ENCODE results near the gene JUNB. TPM values are rescaled to one million over a fixed set of nuclear protein-coding genes. Genes with fewer than 3 reads are reported as not detected.

Gene JUNB
- total and polyA plus RNA-seq, 2 of the 13 experiments (the other 11 are each of a cell fraction or from before 2014, with no cell fraction given): 7.7 to 8.2 TPM

DNA sequence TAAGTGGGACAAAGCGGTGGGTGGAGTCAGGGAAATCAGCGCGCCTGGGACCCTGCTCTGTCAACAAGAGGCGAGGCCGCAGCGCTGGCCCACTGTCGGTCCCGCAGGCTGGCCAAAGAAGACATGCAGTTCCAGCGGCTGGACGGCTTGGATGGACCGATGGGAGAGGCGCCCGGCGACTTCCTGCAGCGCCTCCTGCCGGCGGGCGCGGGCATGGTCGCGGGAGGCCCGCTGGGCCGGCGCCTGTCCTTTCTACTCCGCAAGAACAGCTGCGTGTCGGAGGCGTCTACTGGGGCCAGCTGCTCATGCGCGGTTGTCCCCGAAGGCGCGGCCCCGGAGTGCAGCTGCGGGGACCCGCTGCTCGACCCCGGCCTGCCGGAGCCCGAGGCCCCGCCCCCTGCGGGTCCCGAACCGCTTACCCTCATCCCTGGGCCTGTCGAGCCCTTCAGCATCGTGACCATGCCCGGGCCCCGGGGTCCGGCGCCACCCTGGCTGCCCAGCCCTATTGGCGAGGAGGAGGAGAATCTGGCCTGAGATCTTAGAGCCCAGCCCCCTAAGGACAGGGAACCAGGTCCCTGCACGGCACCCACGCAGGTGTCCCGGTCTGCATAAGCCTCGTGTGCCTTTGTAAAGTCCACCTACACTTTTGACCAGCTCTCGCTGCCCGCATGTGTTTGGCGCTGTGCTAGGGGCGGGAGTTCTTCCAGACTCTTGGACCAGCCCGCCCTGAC is 33.6 kb upstream of the JUNB start (continued):
- TF ChIP-seq, protein P1, sequence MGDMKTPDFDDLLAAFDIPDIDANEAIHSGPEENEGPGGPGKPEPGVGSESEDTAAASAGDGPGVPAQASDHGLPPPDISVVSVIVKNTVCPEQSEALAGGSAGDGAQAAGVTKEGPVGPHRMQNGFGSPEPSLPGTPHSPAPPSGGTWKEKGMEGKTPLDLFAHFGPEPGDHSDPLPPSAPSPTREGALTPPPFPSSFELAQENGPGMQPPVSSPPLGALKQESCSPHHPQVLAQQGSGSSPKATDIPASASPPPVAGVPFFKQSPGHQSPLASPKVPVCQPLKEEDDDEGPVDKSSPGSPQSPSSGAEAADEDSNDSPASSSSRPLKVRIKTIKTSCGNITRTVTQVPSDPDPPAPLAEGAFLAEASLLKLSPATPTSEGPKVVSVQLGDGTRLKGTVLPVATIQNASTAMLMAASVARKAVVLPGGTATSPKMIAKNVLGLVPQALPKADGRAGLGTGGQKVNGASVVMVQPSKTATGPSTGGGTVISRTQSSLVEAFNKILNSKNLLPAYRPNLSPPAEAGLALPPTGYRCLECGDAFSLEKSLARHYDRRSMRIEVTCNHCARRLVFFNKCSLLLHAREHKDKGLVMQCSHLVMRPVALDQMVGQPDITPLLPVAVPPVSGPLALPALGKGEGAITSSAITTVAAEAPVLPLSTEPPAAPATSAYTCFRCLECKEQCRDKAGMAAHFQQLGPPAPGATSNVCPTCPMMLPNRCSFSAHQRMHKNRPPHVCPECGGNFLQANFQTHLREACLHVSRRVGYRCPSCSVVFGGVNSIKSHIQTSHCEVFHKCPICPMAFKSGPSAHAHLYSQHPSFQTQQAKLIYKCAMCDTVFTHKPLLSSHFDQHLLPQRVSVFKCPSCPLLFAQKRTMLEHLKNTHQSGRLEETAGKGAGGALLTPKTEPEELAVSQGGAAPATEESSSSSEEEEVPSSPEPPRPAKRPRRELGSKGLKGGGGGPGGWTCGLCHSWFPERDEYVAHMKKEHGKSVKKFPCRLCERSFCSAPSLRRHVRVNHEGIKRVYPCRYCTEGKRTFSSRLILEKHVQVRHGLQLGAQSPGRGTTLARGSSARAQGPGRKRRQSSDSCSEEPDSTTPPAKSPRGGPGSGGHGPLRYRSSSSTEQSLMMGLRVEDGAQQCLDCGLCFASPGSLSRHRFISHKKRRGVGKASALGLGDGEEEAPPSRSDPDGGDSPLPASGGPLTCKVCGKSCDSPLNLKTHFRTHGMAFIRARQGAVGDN (CRISPR knock-in tag; IDR thresholded peaks at IDR 0.05): peak; percentile 82
- TF ChIP-seq ZNF660 (CRISPR knock-in tag; IDR thresholded peaks at IDR 0.05; ENCODE audit: borderline replicate concordance, low read depth) (no peak), PAX8 (CRISPR knock-in tag; IDR thresholded peaks at IDR 0.05; ENCODE audit: borderline replicate concordance) (no peak), ZSCAN31 (CRISPR knock-in tag; IDR thresholded peaks at IDR 0.05; ENCODE audit: low read depth) (peak; percentile 41; the same call in 1 of the 2 replicates), WIZ (CRISPR knock-in tag; IDR thresholded peaks at IDR 0.05) (no peak), ZFX (CRISPR knock-in tag; IDR thresholded peaks at IDR 0.05; ENCODE audit: low read depth) (peak; percentile 64), ZNF468 (CRISPR knock-in tag; IDR thresholded peaks at IDR 0.05) (no peak), ERF (CRISPR knock-in tag; IDR thresholded peaks at IDR 0.05) (0 out of 2 replicates have a peak, but pooled peaks have one; percentile 42)
- TF ChIP-seq, protein P2, sequence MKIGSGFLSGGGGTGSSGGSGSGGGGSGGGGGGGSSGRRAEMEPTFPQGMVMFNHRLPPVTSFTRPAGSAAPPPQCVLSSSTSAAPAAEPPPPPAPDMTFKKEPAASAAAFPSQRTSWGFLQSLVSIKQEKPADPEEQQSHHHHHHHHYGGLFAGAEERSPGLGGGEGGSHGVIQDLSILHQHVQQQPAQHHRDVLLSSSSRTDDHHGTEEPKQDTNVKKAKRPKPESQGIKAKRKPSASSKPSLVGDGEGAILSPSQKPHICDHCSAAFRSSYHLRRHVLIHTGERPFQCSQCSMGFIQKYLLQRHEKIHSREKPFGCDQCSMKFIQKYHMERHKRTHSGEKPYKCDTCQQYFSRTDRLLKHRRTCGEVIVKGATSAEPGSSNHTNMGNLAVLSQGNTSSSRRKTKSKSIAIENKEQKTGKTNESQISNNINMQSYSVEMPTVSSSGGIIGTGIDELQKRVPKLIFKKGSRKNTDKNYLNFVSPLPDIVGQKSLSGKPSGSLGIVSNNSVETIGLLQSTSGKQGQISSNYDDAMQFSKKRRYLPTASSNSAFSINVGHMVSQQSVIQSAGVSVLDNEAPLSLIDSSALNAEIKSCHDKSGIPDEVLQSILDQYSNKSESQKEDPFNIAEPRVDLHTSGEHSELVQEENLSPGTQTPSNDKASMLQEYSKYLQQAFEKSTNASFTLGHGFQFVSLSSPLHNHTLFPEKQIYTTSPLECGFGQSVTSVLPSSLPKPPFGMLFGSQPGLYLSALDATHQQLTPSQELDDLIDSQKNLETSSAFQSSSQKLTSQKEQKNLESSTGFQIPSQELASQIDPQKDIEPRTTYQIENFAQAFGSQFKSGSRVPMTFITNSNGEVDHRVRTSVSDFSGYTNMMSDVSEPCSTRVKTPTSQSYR (CRISPR knock-in tag; IDR thresholded peaks at IDR 0.05; ENCODE audit: borderline replicate concordance): no peak
- TF ChIP-seq, protein P3, sequence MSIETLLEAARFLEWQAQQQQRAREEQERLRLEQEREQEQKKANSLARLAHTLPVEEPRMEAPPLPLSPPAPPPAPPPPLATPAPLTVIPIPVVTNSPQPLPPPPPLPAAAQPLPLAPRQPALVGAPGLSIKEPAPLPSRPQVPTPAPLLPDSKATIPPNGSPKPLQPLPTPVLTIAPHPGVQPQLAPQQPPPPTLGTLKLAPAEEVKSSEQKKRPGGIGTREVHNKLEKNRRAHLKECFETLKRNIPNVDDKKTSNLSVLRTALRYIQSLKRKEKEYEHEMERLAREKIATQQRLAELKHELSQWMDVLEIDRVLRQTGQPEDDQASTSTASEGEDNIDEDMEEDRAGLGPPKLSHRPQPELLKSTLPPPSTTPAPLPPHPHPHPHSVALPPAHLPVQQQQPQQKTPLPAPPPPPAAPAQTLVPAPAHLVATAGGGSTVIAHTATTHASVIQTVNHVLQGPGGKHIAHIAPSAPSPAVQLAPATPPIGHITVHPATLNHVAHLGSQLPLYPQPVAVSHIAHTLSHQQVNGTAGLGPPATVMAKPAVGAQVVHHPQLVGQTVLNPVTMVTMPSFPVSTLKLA (IDR thresholded peaks at IDR 0.05): no peak
- TF ChIP-seq, protein P4, sequence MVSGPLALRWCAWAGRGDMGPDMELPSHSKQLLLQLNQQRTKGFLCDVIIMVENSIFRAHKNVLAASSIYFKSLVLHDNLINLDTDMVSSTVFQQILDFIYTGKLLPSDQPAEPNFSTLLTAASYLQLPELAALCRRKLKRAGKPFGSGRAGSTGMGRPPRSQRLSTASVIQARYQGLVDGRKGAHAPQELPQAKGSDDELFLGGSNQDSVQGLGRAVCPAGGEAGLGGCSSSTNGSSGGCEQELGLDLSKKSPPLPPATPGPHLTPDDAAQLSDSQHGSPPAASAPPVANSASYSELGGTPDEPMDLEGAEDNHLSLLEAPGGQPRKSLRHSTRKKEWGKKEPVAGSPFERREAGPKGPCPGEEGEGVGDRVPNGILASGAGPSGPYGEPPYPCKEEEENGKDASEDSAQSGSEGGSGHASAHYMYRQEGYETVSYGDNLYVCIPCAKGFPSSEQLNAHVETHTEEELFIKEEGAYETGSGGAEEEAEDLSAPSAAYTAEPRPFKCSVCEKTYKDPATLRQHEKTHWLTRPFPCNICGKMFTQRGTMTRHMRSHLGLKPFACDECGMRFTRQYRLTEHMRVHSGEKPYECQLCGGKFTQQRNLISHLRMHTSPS (CRISPR knock-in tag; IDR thresholded peaks at IDR 0.05; ENCODE audit: low read depth): peak; percentile 12; the same call in 1 of the 2 replicates
- TF ChIP-seq, protein P5, sequence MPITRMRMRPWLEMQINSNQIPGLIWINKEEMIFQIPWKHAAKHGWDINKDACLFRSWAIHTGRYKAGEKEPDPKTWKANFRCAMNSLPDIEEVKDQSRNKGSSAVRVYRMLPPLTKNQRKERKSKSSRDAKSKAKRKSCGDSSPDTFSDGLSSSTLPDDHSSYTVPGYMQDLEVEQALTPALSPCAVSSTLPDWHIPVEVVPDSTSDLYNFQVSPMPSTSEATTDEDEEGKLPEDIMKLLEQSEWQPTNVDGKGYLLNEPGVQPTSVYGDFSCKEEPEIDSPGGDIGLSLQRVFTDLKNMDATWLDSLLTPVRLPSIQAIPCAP (CRISPR knock-in tag; IDR thresholded peaks at IDR 0.05; ENCODE audit: low read depth): no peak
- TF ChIP-seq, protein P6, sequence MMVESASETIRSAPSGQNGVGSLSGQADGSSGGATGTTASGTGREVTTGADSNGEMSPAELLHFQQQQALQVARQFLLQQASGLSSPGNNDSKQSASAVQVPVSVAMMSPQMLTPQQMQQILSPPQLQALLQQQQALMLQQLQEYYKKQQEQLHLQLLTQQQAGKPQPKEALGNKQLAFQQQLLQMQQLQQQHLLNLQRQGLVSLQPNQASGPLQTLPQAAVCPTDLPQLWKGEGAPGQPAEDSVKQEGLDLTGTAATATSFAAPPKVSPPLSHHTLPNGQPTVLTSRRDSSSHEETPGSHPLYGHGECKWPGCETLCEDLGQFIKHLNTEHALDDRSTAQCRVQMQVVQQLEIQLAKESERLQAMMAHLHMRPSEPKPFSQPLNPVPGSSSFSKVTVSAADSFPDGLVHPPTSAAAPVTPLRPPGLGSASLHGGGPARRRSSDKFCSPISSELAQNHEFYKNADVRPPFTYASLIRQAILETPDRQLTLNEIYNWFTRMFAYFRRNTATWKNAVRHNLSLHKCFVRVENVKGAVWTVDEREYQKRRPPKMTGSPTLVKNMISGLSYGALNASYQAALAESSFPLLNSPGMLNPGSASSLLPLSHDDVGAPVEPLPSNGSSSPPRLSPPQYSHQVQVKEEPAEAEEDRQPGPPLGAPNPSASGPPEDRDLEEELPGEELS (CRISPR knock-in tag; IDR thresholded peaks at IDR 0.05): 0 out of 2 replicates have a peak, but pooled peaks have one; percentile 8

All from HepG2 (cell line).